Activated T-cell treated with anti-CD3 and anti-CD28 coated beads, Interleukin-2, amount 50 U/mL, for 24 hours (primary cell): Measurements from ENCODE around the gene CNOT3.

Experiments used
- DNase-seq: peaks from one replicate; pipeline ENCODE4 v3.0.0-alpha.2; 2020
- H3K27ac Mint-ChIP-seq: 2 replicates; pipeline ENCODE4 v1.8.0; 2020; ENCODE audit warnings: mild to moderate bottlenecking, mixed read lengths
- H3K27me3 Mint-ChIP-seq: 2 replicates; pipeline ENCODE4 v1.8.0; 2020; ENCODE audit warnings: mixed read lengths
- H3K36me3 Mint-ChIP-seq: 2 replicates; pipeline ENCODE4 v1.8.0; 2020; ENCODE audit warnings: low read depth, mixed read lengths
- H3K4me1 Mint-ChIP-seq: 2 replicates; pipeline ENCODE4 v1.8.0; 2020; ENCODE audit warnings: low read depth, mixed read lengths
- H3K4me3 Mint-ChIP-seq: 2 replicates; pipeline ENCODE4 v1.8.0; 2020; ENCODE audit warnings: mild to moderate bottlenecking, moderate library complexity, mixed read lengths
- H3K9me3 Mint-ChIP-seq: 2 replicates; pipeline ENCODE4 v1.8.0; 2020; ENCODE audit warnings: mixed read lengths

The CNOT3 gene

GRCh38 chr19:54107876-54108490 is 29.6 kb upstream of the CNOT3 start:
- Mint-ChIP-seq H3K27me3 (no peaks in the 10 kb centered on the region), H3K4me1 (peaks cover 25% of the 10 kb centered on the region), H3K4me3 (no peak overlapping the region), H3K27ac (no peak overlapping the region), H3K36me3 (peaks cover 87% of the 10 kb centered on the region), H3K9me3 (no peaks in the 10 kb centered on the region)
- DNase-seq: no peak

- Mint-ChIP-seq H3K36me3 (peaks cover 87% of the 10 kb centered on the region), H3K4me1 (peaks cover 22% of the 10 kb centered on the region), H3K27me3 (no peaks in the 10 kb centered on the region), H3K9me3 (no peaks in the 10 kb centered on the region), H3K27ac (no peak overlapping the region), H3K4me3 (no peak overlapping the region)
- no peak for DNase-seq
These were observed 29.1 kb upstream of the CNOT3 start for GRCh38 chr19:54108496-54108895.

- DNase-seq: no peak
- Mint-ChIP-seq H3K9me3 (no peaks in the 10 kb centered on the region), H3K27ac (no peak overlapping the region), H3K4me3 (no peak overlapping the region), H3K27me3 (no peaks in the 10 kb centered on the region), H3K4me1 (peaks cover 26% of the 10 kb centered on the region), H3K36me3 (peaks cover 93% of the 10 kb centered on the region)
These were observed 27.9 kb upstream of the CNOT3 start for GRCh38 chr19:54109651-54110050.

- peak; percentile 52 for DNase-seq
- Mint-ChIP-seq H3K4me3 (peak overlapping the region; percentile 91), H3K9me3 (no peaks in the 10 kb centered on the region), H3K27me3 (no peaks in the 10 kb centered on the region), H3K27ac (peak overlapping the region; percentile 99), H3K4me1 (peaks cover 33% of the 10 kb centered on the region), H3K36me3 (peaks cover 85% of the 10 kb centered on the region)
These were observed 23.0 kb upstream of the CNOT3 start for GRCh38 chr19:54114340-54115108.

- peaks cover 33% of the 10 kb centered on the region for H3K4me1 Mint-ChIP-seq
- DNase-seq: peak; percentile 96
- H3K27ac Mint-ChIP-seq: peak within 1 kb of the TSS; percentile 99
- H3K9me3 Mint-ChIP-seq: no peaks in the 10 kb centered on the region
- H3K27me3 Mint-ChIP-seq: no peaks in the 10 kb centered on the region
- H3K4me3 Mint-ChIP-seq: peak within 1 kb of the TSS; percentile 91
- peaks cover 85% of the 10 kb centered on the region for H3K36me3 Mint-ChIP-seq
These were observed 22.2 kb upstream of the CNOT3 start, which contains the start of the genes PRPF31 and TFPT for GRCh38 chr19:54115109-54116063. Gene PRPF31 (plus strand): TSS chr19:54115754. CDS start chr19:54118279, 2,525 bp downstream. Gene TFPT (minus strand): TSS chr19:54115657. CDS start chr19:54115269, 388 bp downstream.

GRCh38 chr19:54121259-54121658 is 16.3 kb upstream of the CNOT3 start:
- Mint-ChIP-seq H3K4me3 (no peak overlapping the region), H3K9me3 (no peaks in the 10 kb centered on the region), H3K4me1 (peaks cover 12% of the 10 kb centered on the region), H3K36me3 (peaks cover 93% of the 10 kb centered on the region), H3K27me3 (no peaks in the 10 kb centered on the region), H3K27ac (no peak overlapping the region)
- DNase-seq: no peak

- Mint-ChIP-seq H3K9me3 (no peaks in the 10 kb centered on the region), H3K4me1 (no peaks in the 10 kb centered on the region), H3K27me3 (no peaks in the 10 kb centered on the region), H3K36me3 (peaks cover 94% of the 10 kb centered on the region), H3K4me3 (no peak overlapping the region), H3K27ac (no peak overlapping the region)
- DNase-seq: no peak
These were observed 13.9 kb upstream of the CNOT3 start for GRCh38 chr19:54123682-54124081.

- H3K4me3 Mint-ChIP-seq: no peak overlapping the region
- H3K36me3 Mint-ChIP-seq: peaks cover 95% of the 10 kb centered on the region
These were observed 13.2 kb upstream of the CNOT3 start for GRCh38 chr19:54124393-54124792.

GRCh38 chr19:54125713-54126112 is 11.8 kb upstream of the CNOT3 start:
- no peaks in the 10 kb centered on the region for H3K4me1 Mint-ChIP-seq
- no peaks in the 10 kb centered on the region for H3K9me3 Mint-ChIP-seq
- no peak overlapping the region for H3K27ac Mint-ChIP-seq
- no peak for DNase-seq
- peaks cover 88% of the 10 kb centered on the region for H3K36me3 Mint-ChIP-seq
- H3K4me3 Mint-ChIP-seq: no peak overlapping the region
- H3K27me3 Mint-ChIP-seq: no peaks in the 10 kb centered on the region

More at GRCh38 chr19:54124393-54124792, 13.2 kb upstream of the CNOT3 start:
- Mint-ChIP-seq H3K9me3 (no peaks in the 10 kb centered on the region), H3K27ac (no peak overlapping the region), H3K4me1 (no peaks in the 10 kb centered on the region), H3K27me3 (no peaks in the 10 kb centered on the region)
- no peak for DNase-seq

GRCh38 chr19:54127688-54128440 is 9.7 kb upstream of the CNOT3 start:
- no peaks in the 10 kb centered on the region for H3K4me1 Mint-ChIP-seq
- H3K4me3 Mint-ChIP-seq: no peak overlapping the region
- no peaks in the 10 kb centered on the region for H3K27me3 Mint-ChIP-seq
- DNase-seq: no peak
- H3K36me3 Mint-ChIP-seq: peaks cover 81% of the 10 kb centered on the region
- no peak overlapping the region for H3K27ac Mint-ChIP-seq
- H3K9me3 Mint-ChIP-seq: no peaks in the 10 kb centered on the region

- no peaks in the 10 kb centered on the region for H3K4me1 Mint-ChIP-seq
These were observed 9.2 kb upstream of the CNOT3 start for GRCh38 chr19:54128441-54128725.

GRCh38 chr19:54128796-54129616 is 8.6 kb upstream of the CNOT3 start:
- H3K4me1 Mint-ChIP-seq: no peaks in the 10 kb centered on the region
- no peak overlapping the region for H3K27ac Mint-ChIP-seq
- no peaks in the 10 kb centered on the region for H3K9me3 Mint-ChIP-seq
- peaks cover 70% of the 10 kb centered on the region for H3K36me3 Mint-ChIP-seq
- DNase-seq: no peak
- no peak overlapping the region for H3K4me3 Mint-ChIP-seq
- no peaks in the 10 kb centered on the region for H3K27me3 Mint-ChIP-seq

More at GRCh38 chr19:54128441-54128725, 9.2 kb upstream of the CNOT3 start:
- peaks cover 76% of the 10 kb centered on the region for H3K36me3 Mint-ChIP-seq
- H3K27me3 Mint-ChIP-seq: no peaks in the 10 kb centered on the region
- H3K9me3 Mint-ChIP-seq: no peaks in the 10 kb centered on the region
- no peak overlapping the region for H3K27ac Mint-ChIP-seq
- no peak for DNase-seq
- no peak overlapping the region for H3K4me3 Mint-ChIP-seq

GRCh38 chr19:54129617-54129996 is 8.0 kb upstream of the CNOT3 start:
- no peak overlapping the region for H3K27ac Mint-ChIP-seq
- H3K4me1 Mint-ChIP-seq: no peaks in the 10 kb centered on the region
- H3K27me3 Mint-ChIP-seq: no peaks in the 10 kb centered on the region
- H3K36me3 Mint-ChIP-seq: peaks cover 64% of the 10 kb centered on the region
- DNase-seq: no peak
- H3K4me3 Mint-ChIP-seq: no peak overlapping the region
- H3K9me3 Mint-ChIP-seq: no peaks in the 10 kb centered on the region
